Stimulated activated CD8-positive, alpha-beta memory T cell treated with anti-CD3 and anti-CD28 coated beads, Interleukin-2, amount 100 ng/mL, for 1 hour (primary cell): ENCODE results near the gene TSPAN11.
"Not testable (repeated sequence)": the region's sequence is repeated elsewhere in the genome, so short reads cannot be mapped to it uniquely, and the experiment has no call there.

ENCODE experiments used
- DNase-seq, 2 donors: peaks; one replicate each; pipeline ENCODE4 v3.0.0-alpha.2; 2020; ENCODE audit warnings: low read depth in 2 of 2

The TSPAN11 gene

GRCh38 chr12:31019561-31019960 is 93.0 kb downstream of the TSPAN11 start:
- DNase-seq: no peak

DNA sequence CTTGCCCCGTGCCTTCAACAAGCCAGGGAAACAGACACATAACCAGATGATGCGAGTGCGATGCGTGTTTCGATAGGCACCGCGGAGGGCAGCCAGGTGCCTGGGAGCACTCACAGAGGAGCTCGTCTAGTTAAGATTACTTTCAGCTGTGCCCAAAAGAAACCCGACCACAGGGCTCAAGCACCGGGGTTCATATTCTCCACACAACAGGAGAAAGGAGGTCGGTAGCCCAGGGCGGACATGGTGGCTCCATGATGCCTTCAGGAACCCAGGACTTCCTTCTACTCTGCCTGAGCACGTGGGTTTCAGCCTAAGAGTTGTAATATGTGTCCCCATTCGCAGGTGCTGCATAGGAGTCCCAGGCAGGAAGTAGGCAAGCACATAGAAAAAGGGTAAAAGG is 93.4 kb downstream of the TSPAN11 start:
- no peak for DNase-seq

GRCh38 chr12:31020385-31021166 is 94.0 kb downstream of the TSPAN11 start:
- no peak for DNase-seq

DNA sequence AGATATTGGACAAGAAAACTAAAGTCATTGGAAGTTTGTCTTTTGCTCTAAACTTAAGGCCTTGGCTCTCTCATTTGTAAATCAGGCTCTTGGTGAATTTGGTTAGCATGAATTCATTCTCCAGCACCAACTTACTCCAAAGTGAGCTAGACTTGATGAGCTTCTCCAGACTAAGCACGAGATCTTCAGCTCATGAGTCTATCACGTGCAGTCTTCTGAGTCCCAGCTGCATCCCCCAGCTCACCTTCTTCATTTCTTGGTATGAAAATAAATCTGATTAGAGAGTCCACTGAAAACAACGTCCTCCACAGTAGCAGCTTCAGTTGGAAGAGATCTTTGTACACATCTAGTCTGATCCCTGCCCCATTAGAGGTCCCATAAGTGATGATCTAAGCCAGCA is 94.6 kb downstream of the TSPAN11 start:
- DNase-seq: no peak

DNA sequence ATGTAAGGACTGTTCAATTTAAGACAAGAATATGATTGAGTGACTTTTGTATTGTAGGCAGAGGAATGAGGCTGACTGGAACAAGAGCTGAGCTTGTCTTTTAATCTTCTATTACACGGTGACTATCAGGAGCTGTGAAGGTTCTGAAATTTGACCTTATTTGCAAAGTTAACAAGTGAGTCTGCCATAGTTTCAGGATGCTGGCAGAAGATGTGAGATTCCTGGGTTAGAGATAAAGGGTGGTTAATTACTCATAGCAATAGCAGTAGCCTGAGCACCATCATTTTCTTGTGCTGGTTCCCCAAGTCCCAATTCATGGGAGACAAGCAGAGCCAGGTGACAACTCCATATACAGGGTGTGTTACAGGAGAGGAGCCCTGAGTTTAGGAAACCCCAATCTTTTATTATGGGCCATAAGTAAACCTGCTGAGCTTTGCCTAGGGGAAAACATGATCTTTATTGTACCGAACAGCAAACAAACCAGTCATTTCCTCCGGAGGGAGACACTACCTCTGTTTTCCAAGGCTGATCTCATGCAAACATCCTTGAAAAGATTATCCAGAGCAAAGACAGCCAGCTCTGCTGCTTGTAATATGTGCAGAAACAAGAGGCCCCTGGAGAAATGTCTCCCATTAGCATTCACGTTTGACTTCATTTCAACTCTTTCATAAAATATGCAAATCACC is 95.4 kb downstream of the TSPAN11 start:
- no peak for DNase-seq

DNA sequence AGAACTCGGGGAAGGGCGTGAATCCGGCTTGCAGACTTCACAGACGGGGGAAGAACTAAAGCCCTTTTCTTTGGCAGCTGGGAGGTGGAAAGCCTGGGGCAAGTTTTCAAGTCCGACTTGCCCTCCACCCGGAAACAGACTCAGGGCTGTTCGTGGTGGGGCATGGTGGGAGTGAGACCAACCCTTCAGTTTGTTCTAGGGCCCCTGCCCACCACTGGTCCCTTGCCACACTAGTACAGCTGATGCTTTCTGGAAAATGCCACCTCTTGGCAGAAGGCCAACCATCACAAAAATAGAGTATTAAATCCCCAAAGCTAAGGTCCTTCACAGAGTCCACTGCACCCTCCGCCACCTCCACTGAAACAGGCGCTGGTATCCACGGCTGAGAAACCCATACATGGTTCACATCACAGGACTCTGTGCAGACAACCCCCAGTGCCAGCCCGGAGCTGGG is 96.8 kb downstream of the TSPAN11 start:
- DNase-seq: no peak

GRCh38 chr12:31026202-31026601 is 99.7 kb downstream of the TSPAN11 start:
- no peak for DNase-seq

GRCh38 chr12:31027006-31027405 is 100.5 kb downstream of the TSPAN11 start:
- not testable (repeated sequence) for DNase-seq

- DNase-seq: no peak
Measured at GRCh38 chr12:31029468-31029867, 102.9 kb downstream of the TSPAN11 start.

- no peak for DNase-seq
Measured at GRCh38 chr12:31029916-31030562, 103.5 kb downstream of the TSPAN11 start.

DNA sequence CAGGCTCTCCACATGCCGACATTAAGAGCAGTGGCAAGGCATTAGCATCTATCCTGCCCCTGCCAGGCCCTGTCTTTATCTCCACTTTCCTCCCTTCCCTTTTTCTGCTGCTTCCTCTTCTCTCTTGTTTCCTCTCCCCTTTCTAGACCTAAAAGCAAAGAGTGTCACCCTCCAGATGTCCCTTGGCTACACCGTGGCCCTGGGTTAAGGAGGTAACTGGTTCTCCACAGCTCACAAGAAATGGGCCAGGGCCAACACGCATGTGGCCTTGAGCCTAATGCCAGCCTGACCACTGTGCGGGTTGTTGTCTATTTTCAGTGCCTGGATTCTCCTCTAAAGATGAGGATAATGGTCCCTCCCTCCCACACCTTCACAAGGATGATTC is 105.4 kb downstream of the TSPAN11 start:
- DNase-seq: no peak

- DNase-seq: no peak
Measured at GRCh38 chr12:31033146-31033545, 106.6 kb downstream of the TSPAN11 start.

DNA sequence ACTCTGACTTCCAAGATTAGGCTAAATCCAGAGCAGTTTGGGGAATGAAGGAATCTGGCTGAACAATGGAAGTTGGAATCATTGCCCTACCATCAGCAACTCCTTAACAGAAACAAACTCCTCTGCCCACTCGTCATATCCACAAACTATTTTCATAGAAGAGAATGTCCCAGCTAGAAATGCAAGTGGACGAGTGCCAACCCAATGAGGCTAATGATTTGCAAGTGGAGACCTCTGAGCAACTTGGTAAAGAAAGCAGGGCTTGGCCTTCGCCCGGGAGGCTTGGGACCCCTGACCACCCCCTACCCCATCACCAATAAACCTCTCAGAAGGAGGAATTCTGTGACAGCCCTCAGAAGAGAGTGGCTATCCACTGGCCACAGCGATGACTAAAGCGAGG is 107.1 kb downstream of the TSPAN11 start:
- no peak for DNase-seq

DNA sequence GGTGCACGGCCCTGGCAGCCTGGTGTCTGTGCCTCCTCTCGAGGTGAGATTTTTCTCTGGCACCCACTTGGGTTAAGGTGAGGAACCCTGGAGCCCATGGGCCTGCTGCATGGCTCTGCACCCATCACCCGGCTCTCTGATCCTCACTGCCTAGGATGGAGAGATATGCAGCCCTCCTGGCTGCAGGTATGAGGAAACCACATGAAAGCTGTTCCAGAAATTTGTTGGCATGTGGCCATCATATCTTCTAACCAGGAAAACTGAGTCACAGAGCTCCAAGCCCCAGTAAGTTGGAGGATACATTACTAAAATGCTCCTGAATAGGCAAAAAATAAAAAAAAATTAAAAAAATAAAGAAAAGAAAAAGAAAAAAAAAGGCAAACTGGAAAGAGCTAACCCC is 107.8 kb downstream of the TSPAN11 start:
- no peak for DNase-seq

DNA sequence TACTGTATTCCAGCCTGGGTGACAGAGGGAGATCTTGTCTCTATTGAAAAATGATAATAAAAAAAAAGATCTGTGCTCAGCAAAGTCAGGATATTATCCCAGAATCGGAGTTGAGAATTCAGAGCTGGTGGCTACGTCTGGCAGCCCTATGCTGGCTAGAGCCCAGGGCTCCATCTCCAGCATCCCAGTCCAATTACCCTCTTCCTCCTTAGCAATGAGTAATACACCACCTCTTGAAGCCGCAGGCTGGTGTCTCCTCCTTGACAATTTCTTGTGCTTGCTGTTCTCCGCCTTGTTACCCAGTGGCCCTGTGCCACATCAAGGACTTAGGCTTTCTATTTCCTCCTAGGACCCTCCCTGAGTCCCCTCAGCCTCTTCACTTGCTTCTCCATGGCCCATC is 108.7 kb downstream of the TSPAN11 start:
- no peak for DNase-seq

GRCh38 chr12:31035967-31036665 is 109.6 kb downstream of the TSPAN11 start:
- DNase-seq: no peak

DNA sequence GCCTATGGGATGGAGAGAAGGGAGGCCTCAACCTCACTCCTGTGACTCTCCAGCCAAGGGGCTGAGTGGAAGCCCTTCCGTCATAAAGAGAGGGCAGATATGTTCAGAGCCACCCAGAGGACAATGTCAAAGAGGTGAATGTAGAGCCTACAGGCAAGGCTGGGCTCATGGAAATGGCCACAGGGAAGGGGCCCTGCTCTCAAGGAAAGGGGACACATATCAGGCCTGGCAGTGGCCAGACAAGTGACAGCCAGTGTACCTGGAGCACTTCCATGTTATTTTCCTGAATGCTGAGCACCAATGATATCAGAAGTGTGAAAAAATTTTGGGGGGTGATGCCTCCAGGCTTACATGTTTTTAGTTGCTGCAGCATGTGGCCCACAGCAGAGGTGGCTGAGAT is 110.5 kb downstream of the TSPAN11 start:
- DNase-seq: no peak

DNA sequence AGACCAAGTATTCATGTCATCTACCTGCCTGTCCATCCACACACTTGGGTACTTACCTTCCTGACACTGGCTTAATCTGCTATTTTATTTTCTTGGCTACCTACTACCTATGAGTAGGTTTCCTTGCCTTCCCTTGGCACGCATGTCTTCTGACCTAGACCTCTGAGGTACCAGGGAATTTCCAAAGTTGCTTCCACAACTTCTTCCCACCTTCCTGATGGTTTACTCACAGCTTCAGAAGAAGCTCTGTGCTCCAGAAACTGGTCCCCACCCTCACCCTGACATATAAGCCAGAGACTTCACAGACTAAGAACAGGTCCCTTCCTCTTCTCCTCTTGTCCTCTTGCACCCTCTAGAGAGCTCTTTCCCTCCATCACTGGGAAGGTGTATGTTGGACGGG is 111.4 kb downstream of the TSPAN11 start:
- no peak for DNase-seq

DNA sequence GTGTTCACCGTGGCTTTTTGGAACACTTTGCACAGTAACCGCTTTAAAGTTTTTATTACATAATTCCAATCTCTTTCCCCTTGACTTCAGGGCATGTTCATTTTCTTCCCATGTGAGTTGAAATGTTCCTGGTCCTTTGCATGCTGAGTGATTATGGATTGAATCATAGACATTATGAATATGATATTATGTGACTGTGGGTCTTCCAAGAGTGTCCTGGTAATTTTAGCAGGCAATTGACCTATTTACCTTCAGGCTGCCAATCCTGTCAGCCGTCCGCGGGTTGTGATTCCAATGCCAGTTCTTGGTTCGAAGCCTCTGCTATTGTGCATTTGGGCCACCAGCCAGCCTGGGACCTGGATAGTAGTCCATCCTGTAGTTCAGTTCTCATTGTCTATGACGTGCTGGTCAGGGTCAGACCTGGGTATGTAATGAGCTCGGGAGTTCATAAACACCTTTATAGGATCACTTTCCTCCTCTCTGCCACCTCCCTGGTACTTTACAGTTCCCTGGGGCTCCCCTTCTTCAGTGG is 114.6 kb downstream of the TSPAN11 start:
- DNase-seq: no peak
